ENCODE data around the gene JMJD7.

Gene JMJD7

DNA sequence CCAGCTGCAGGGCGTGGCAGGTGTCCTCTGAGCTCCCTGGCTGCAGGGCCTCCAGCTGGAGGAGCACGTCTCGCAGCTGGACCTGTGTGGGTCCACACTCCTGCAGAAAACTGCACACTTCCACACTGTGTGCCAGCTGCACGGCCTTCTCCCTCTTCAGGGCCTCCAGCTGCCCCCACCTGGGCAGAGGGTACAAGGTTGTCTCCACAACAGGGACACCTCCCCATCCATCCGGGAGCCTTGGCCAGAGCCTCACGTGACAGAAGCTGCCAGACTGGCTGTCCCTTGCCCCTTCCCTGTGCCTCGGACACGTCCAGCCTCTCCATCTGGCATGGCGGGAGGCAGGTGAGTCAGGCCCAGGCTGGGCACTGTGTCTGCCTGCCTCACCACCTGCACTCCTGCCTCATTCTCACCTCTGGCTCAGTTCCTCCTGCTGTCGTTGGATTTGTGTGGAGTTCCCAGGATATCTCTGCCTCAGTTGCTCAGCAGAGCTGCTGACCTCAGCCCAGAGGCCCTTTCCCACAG, 51.5 kb downstream of the JMJD7 start:
- no peak for DNase-seq (ENCODE audit: insufficient read length, low spot score)
- no peak for FAIRE-seq

GRCh38 chr15:41880156-41880877, 52.4 kb downstream of the JMJD7 start:
- FAIRE-seq = no peak
- DNase-seq (ENCODE audit: insufficient read length, low spot score) = no peak

DNA sequence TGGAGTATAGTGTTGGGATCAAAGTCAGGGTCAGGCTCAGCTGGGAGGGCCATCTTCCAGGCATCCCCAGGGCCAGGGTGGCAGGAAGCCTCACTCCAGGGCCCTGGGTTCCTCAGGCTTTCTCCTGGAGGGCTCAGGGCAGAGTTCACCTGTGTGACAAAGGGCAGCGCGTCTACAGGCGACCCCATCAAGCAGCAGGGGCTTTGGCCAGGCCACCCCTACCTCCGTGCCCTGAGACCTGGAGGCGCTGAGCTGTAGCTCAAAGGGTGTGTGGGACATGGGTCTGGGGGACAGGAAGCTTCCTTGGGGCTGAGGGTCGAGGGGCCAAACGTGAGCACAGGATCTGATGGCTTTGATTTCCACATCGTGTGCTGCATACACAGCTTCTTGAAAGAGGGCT, 53.2 kb downstream of the JMJD7 start:
- FAIRE-seq (no peak), DNase-seq (ENCODE audit: insufficient read length, low spot score) (no peak)

- DNase-seq (ENCODE audit: insufficient read length, low spot score) (no peak), FAIRE-seq (no peak)
Measured at GRCh38 chr15:41881550-41881919, 53.6 kb downstream of the JMJD7 start.

DNA sequence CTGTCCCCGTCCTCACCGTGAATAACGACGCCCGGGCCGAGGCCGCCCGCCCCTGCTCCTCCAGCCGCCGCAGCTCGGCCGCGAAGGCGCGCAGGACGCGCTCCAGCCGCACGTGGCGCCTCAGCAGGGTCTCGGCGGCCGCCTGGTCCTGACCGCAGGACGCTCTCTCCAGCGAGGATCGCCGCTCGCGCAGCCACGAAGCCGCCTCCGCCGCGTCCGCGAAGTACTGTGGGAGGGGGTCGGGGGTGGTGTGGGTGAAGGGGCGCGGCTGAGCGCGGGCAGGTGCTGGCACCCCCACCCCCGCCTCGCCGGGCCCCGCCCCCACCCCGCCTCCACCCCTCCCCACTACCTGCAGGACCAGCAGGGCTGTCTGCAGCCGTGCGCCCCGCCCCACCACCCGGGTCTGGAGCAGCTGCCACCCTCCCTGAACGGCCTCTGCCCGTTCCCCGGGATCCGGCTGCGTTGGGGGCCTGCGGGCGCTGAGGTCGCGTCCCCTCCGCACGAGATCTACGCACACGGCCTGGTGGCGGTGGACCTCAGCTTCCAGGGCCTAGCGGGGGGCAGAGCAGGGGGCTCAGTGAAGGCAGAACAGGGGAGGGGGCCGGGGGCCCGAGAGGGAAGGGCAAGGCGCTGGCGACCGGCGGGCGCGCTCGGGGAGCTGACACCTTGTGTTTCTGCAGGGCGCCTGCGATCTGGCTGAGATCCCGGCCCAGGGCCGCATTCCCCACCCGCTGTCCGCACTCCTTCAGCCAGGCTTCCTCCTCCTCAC, 54.2 kb downstream of the JMJD7 start:
- no peak for DNase-seq (ENCODE audit: insufficient read length, low spot score)
- no peak for FAIRE-seq

GRCh38 chr15:41882689-41883483, 55.0 kb downstream of the JMJD7 start:
- FAIRE-seq (no peak), DNase-seq (ENCODE audit: insufficient read length, low spot score) (no peak)

- FAIRE-seq (no peak), DNase-seq (ENCODE audit: insufficient read length, low spot score) (no peak)
Measured at GRCh38 chr15:41883484-41883825, 55.6 kb downstream of the JMJD7 start.

- FAIRE-seq = no peak
- no peak for DNase-seq (ENCODE audit: insufficient read length, low spot score)
Measured at GRCh38 chr15:41884458-41884857, 56.6 kb downstream of the JMJD7 start.

DNA sequence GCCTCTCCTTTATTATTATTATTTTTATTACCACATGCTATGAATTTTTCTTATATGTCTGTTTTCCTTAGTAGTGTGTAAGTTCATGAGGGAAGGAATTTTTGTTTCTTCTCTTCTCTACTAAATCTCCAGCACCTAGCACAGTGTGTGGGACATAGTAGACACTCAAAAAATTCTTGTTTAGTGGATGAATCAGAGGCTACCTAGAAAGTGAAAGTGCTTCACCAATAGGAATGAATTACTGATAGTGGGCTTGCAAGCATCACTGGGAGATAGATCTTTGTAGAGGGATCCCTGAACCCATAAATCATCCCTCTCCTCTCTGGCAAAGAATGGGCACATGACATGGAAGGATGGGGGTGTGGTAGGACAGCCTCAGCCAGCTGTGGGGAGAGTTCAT, 57.4 kb downstream of the JMJD7 start:
- DNase-seq (ENCODE audit: insufficient read length, low spot score) = no peak
- no peak for FAIRE-seq

DNA sequence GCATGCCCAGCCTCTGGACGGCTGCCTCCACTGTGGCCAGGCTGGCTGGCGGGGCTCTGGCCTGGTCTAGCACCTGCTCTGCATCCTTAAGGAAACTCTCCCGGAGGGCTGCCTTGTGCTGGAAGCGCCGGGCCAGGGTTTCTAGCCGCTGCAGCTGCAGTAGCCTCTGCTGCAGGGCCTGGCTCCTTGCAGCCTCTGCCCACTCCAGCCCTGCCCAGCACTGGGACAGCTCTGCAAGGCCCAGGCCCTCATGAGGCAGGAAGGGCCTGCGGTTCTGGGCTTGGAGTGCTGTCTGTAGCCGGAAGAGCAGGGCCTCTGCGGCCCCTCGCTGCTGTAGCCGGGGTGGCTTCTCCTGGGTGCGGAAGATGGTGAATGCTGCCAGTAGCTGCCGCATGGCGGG, 57.9 kb downstream of the JMJD7 start:
- no peak for DNase-seq (ENCODE audit: insufficient read length, low spot score)
- no peak for FAIRE-seq

DNA sequence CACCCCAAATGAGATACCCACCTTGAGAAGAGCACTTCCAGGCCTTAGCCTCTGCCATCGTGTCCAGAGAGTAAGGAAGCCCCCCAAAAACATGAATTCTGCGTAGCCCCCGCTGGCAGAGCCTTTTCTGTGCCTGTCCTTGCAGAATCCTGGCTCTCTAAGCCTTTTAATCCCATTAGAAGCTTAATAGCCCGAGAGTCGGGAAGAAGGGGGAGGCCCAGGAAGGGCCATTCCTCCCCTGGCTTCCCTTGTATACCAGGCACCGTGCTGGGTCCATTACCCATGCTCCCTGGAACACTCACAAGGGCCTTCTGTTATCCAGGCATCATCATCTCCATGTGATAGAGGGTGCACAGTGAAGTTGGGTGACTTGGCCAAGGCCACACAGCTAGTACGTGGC, 58.8 kb downstream of the JMJD7 start:
- DNase-seq (ENCODE audit: insufficient read length, low spot score) (no peak), FAIRE-seq (no peak)

DNA sequence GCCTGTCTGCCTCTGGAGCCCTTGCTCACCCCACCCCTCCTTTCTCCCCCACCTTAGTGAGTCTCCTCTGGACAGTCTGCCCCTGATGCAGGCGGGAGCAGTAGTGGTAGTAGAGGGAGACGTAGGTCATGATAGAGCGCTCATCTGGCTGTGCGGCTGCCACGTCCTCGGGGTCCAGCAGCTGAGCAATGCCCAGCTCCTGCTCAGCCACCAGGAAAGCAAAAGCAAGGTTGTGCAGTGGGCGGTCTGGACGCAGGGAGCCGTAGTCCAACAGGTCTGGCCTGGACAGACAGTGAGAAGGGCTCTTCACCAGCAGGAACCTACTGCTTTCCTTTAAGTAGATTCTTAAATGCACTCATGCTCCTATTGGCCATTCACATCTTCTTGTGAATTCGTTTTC, 59.3 kb downstream of the JMJD7 start:
- FAIRE-seq (no peak), DNase-seq (ENCODE audit: insufficient read length, low spot score) (no peak)
